Embryonic facial prominence (tissue), 1 donor: ENCODE data around the gene SHB.
"Not testable (repeated sequence)": the region's sequence is repeated elsewhere in the genome, so short reads cannot be mapped to it uniquely, and the experiment has no call there.

ENCODE experiments used
- DNase-seq: peaks from one replicate; pipeline ENCODE4 v3.0.0-alpha.2; 2016; ENCODE audit errors: extremely low spot score

The SHB gene

GRCh38 chr9:37902796-37903646 lies 166.0 kb downstream of the SHB start:
- DNase-seq = no peak

DNA sequence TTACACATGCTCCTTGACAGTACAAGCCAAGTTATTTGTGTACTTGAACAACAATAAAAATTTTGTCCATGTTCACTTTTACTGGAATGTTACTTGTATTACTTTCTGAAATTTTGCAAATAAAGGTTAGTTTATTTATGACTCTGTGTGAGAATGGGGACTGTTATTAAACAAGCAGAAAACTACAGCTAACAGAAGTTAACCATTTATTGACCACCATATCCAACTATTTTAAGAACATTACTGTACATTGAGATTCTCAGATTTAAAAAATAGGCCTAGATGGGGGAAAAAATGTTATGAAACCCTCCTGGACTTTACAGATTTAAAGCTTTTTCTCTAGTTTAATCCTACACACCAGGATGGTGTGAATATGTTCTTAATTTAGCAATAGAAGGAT lies 166.9 kb downstream of the SHB start:
- no peak for DNase-seq

DNA sequence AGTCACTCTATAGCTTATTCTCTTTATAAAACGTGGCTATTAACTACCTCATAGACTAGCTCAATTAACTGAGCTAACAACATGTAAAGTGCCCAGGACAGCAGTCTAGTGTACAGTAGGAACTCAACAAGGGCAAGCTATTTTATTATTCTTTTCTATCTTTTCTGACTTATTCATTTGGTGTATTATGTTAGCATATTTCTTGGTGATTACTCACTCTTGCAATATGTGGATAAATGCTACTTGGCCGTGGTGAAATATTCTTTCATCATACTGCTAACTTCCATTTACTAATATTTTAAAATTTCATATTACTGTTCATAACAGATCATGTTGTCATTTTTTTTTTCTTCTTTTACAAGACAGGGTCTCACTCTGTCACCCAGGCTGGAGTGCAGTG lies 170.0 kb downstream of the SHB start:
- no peak for DNase-seq

DNA sequence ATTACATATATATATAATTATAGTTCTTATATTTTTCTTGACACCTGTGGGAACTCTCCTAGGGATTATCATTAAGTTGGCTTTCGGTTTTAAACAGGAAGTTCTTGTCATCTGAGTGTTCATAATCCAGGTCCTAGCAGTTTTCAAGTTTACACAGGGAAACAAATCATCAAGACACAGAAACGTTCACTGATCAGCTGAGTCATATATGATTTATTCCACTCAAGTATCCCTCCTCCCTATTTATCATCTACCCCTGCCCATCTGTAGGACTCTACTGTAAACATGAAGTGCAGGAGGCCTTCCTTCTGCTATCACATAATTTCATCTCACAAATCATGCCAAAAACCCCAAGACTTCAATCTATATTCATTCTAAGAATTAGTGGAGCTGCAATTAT lies 171.4 kb downstream of the SHB start:
- no peak for DNase-seq

DNA sequence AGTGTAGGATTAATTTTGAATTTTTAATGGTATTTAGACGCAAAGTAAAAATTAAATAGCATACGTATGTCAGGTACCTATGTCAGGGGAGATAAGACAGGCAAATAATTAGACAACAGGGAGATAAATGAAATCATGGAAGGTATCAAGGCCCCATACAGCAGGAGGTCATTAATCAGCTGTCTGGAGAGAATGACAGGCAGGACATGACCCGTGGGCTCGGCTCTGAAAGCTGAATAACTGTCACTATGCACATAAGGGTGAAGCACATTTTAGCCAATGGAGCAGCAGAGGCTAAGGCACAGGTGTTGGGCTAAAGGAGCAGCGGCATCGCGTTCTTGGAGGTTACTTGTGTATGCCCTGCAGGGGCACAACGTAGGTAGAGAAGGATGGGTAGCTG lies 177.0 kb downstream of the SHB start:
- DNase-seq = no peak

- not testable (repeated sequence) for DNase-seq
These were observed 178.0 kb downstream of the SHB start for GRCh38 chr9:37891042-37891441.

DNA sequence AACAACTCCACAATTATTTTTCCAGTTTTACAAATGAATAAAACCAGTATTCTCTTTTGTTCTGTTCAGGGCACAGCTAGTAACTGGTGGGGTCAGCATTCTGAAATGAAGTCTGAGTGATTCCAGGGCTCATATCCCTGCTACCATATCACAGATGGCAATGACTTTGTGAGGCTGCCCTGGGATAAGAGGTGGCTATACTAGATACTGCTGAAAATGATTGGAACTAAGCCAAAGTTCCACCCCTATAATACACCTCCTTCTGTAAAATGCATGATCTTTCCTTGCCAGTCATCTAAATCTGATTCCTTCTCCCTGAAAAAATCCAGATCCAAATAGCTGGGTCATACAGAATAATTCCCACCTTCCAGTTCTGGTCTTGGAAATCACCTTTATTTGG lies 179.5 kb downstream of the SHB start:
- no peak for DNase-seq

GRCh38 chr9:37887977-37888583 lies 180.9 kb downstream of the SHB start:
- DNase-seq = not testable (repeated sequence)

DNA sequence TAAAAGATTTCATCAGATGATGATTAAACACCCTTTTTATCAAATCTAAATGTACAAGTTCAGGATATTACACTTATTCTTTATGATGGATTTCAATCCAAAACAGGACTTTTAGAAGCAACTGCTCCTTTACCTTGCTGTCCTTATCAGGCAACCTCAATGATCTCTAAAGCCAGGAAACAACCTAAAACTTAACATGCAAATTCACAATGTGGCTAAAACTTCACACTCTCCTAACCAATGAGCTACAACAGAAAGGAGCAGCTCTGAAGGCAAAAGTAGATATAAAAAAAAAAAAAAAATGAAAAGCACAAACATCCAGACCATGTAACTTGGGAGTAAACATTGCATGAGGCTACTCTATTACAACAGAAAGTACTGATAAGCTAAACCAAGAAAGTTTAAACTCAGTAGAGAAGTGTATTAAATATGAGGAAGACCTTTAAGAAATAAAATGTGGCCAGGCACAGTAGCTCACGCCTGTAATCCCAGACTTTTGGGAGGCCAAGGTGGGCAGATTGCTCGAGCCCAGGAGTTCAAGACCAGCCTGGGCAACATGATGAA lies 188.0 kb downstream of the SHB start:
- no peak for DNase-seq

GRCh38 chr9:37876376-37876775 lies 192.7 kb downstream of the SHB start:
- DNase-seq = no peak

GRCh38 chr9:37873955-37874354 lies 195.1 kb downstream of the SHB start:
- no peak for DNase-seq

GRCh38 chr9:37870799-37871176 lies 198.2 kb downstream of the SHB start:
- no peak for DNase-seq

- DNase-seq = no peak
These were observed 198.8 kb downstream of the SHB start for GRCh38 chr9:37870081-37870798.
